Body of pancreas (tissue), 4 donors: ENCODE measurements around the gene EVA1C. TPM values are rescaled to one million over a fixed set of nuclear protein-coding genes. Genes with fewer than 3 reads are reported as not detected.

ENCODE experiments used
- ATAC-seq: fragments of 150-250 bp; one replicate; pipeline ENCODE4 v1.9.1; 2016
- DNase-seq, 4 donors: peaks; one replicate each; pipeline ENCODE4 v3.0.0-alpha.2; 2019
- H3K27ac ChIP-seq, 4 donors: fragments of 200-600 bp; sonication (generic); 1 replicate in 3 of 4; 2 replicates in 1 of 4; pipeline versions ENCODE4 v1.5.1 to v1.6.1; 2016 to 2019; ENCODE audit warnings: mild to moderate bottlenecking in 1 of 4, mixed read lengths in 1 of 4, moderate library complexity in 1 of 4
- H3K27me3 ChIP-seq, 2 donors: fragments of 200-600 bp; sonication (generic); one replicate each; pipeline ENCODE4 v1.6.0; 2016; ENCODE audit warnings: mild to moderate bottlenecking in 1 of 2
- H3K36me3 ChIP-seq, 2 donors: fragments of 200-600 bp; sonication (generic); replicated peaks in 1 of 2; 2 replicates each; pipeline ENCODE4 v1.5.1; 2016; ENCODE audit warnings: low read depth in 2 of 2; ENCODE audit not compliant: insufficient read depth in 1 of 2
- H3K4me1 ChIP-seq: fragments of 200-600 bp; sonication (generic); one replicate; pipeline ENCODE4 v1.6.0; 2016
- H3K4me3 ChIP-seq, 2 donors: fragments of 200-600 bp; sonication (generic); 1 replicate in 1 of 2; 2 replicates in 1 of 2; pipeline ENCODE4 v1.5.1; 2016 to 2019
- H3K9me3 ChIP-seq, 3 donors: fragments of 200-600 bp; sonication (generic); 1 replicate in 2 of 3; 2 replicates in 1 of 3; pipeline ENCODE4 v1.5.1; 2016
- CTCF ChIP-seq, 7 experiments: fragments of 450-650 bp in 4 of 7; fragments of 200-600 bp in 3 of 7; sonication (generic) in 3 of 7; IDR thresholded peaks; one replicate each; pipeline ENCODE4 v1.5.1; 2016 to 2019; ENCODE audit warnings: antibody characterized with exemption in 7 of 7
- POLR2A ChIP-seq, 3 donors: fragments of 450-650 bp; IDR thresholded peaks; one replicate each; pipeline ENCODE4 v1.6.1; 2016; ENCODE audit warnings: antibody characterized with exemption in 3 of 3, mild to moderate bottlenecking in 2 of 3
- WGBS, 2 donors: methylation state at CpG; one replicate each; pipeline ENCODE4 v1.1.5; 2017; 5-methylcytosine and 5-hydroxymethylcytosine counted together
- intact Hi-C: fragments of 100-400 bp; cut with DNase I; formaldehyde crosslinking; loops from one replicate; pipeline ENCODE4 v1.15.1; 2023
- total RNA-seq, 2 donors: library from RNA; depleted of rRNA; stranded (reverse); fragments of >200 nt; gene quantifications; one replicate each; pipeline ENCODE4 v1.1.0, GENCODE V29; 2016

The EVA1C gene
- total RNA-seq, 2 donors from 2014 or later = 16.5 to 24.4 TPM

GRCh38 chr21:32372755-32373154 lies 39.8 kb upstream of the EVA1C start:
- no peak for DNase-seq
- 60 to 69% methylated on average over 3 of the region's 3 CpGs for WGBS, 2 donors
- Histone ChIP-seq H3K4me3 (no peak overlapping the region), H3K4me1 (no peaks in the 10 kb centered on the region), H3K36me3 (peaks cover 6 to 16% of the 10 kb centered on the region in 2 donors), H3K27me3 (no peaks in the 10 kb centered on the region), H3K27ac (no peak overlapping the region), H3K9me3 (no peaks in the 10 kb centered on the region)
- no peak for ATAC-seq
- TF ChIP-seq CTCF (IDR thresholded peaks at IDR 0.05) (no peak), POLR2A (IDR thresholded peaks at IDR 0.05) (no peak)
- intact Hi-C loops = no loop called here

GRCh38 chr21:32377506-32377905 lies 35.0 kb upstream of the EVA1C start:
- H3K36me3 ChIP-seq = peaks cover 0 to 11% of the 10 kb centered on the region in 2 donors
- WGBS, 2 donors = 89% methylated on average over 5 to 8 of the region's 8 CpGs
- ATAC-seq = no peak

GRCh38 chr21:32377991-32378390 lies 34.5 kb upstream of the EVA1C start:
- Histone ChIP-seq H3K27me3 (no peaks in the 10 kb centered on the region), H3K27ac (no peak overlapping the region), H3K36me3 (peaks cover 0 to 10% of the 10 kb centered on the region in 2 donors), H3K4me1 (no peaks in the 10 kb centered on the region), H3K9me3 (no peaks in the 10 kb centered on the region), H3K4me3 (no peak overlapping the region)
- no peak for TF ChIP-seq CTCF (IDR thresholded peaks at IDR 0.05)
- TF ChIP-seq POLR2A (IDR thresholded peaks at IDR 0.05) = no peak
- DNase-seq = no peak
- ATAC-seq = no peak
- intact Hi-C loops = no loop called here
- 66% methylated on average over 7 of the region's 7 CpGs for WGBS, 2 donors

More at GRCh38 chr21:32377506-32377905, 35.0 kb upstream of the EVA1C start:
- DNase-seq = no peak
- intact Hi-C loops = no loop called here
- Histone ChIP-seq H3K4me1 (no peaks in the 10 kb centered on the region), H3K27me3 (no peaks in the 10 kb centered on the region), H3K9me3 (no peaks in the 10 kb centered on the region), H3K4me3 (no peak overlapping the region), H3K27ac (no peak overlapping the region)
- no peak for TF ChIP-seq CTCF (IDR thresholded peaks at IDR 0.05)
- TF ChIP-seq POLR2A (IDR thresholded peaks at IDR 0.05) = no peak

GRCh38 chr21:32378956-32379355 lies 33.5 kb upstream of the EVA1C start:
- intact Hi-C loops = no loop called here
- DNase-seq (no peak), ATAC-seq (no peak)
- 81 to 86% methylated on average over 5 of the region's 5 CpGs for WGBS, 2 donors
- no peaks in the 10 kb centered on the region for H3K9me3 ChIP-seq
- H3K4me1 ChIP-seq = no peaks in the 10 kb centered on the region
- no peak overlapping the region for H3K4me3 ChIP-seq
- no peak overlapping the region for H3K27ac ChIP-seq
- TF ChIP-seq CTCF (IDR thresholded peaks at IDR 0.05) (no peak), POLR2A (IDR thresholded peaks at IDR 0.05) (no peak)
- H3K27me3 ChIP-seq = no peaks in the 10 kb centered on the region
- peaks cover 0 to 18% of the 10 kb centered on the region in 2 donors for H3K36me3 ChIP-seq

GRCh38 chr21:32380940-32381339 lies 31.6 kb upstream of the EVA1C start:
- ATAC-seq (no peak), DNase-seq (no peak)
- WGBS, 2 donors = 63 to 68% methylated on average over 4 of the region's 4 CpGs
- Histone ChIP-seq H3K4me3 (no peak overlapping the region), H3K36me3 (peaks cover 0 to 11% of the 10 kb centered on the region in 2 donors), H3K27ac (no peak overlapping the region), H3K27me3 (no peaks in the 10 kb centered on the region), H3K9me3 (no peaks in the 10 kb centered on the region), H3K4me1 (peaks cover 6% of the 10 kb centered on the region)
- TF ChIP-seq CTCF (IDR thresholded peaks at IDR 0.05) = no peak
- no peak for TF ChIP-seq POLR2A (IDR thresholded peaks at IDR 0.05)
- intact Hi-C loops = no loop called here
